ENCODE measurements around the gene IGSF10.

- no peak for TF ChIP-seq POLR2A (IDR thresholded peaks at IDR 0.05)
- TF ChIP-seq, protein P1, sequence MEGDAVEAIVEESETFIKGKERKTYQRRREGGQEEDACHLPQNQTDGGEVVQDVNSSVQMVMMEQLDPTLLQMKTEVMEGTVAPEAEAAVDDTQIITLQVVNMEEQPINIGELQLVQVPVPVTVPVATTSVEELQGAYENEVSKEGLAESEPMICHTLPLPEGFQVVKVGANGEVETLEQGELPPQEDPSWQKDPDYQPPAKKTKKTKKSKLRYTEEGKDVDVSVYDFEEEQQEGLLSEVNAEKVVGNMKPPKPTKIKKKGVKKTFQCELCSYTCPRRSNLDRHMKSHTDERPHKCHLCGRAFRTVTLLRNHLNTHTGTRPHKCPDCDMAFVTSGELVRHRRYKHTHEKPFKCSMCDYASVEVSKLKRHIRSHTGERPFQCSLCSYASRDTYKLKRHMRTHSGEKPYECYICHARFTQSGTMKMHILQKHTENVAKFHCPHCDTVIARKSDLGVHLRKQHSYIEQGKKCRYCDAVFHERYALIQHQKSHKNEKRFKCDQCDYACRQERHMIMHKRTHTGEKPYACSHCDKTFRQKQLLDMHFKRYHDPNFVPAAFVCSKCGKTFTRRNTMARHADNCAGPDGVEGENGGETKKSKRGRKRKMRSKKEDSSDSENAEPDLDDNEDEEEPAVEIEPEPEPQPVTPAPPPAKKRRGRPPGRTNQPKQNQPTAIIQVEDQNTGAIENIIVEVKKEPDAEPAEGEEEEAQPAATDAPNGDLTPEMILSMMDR (IDR thresholded peaks at IDR 0.05 in 8 of 11, conservative IDR thresholded peaks at IDR 0.05 in 3 of 11): no peak
- no peak for TF ChIP-seq POLR2AphosphoS5 (IDR thresholded peaks at IDR 0.05)
Observed at GRCh38 chr3:151476344-151477018, 15.6 kb upstream of the IGSF10 start.
